Measurements from ENCODE around the gene SYNGR1.

- no peak for TF ChIP-seq CTCF (IDR thresholded peaks at IDR 0.05)
- TF ChIP-seq POLR2A (IDR thresholded peaks at IDR 0.05), result no peak
These were observed 25.9 kb downstream of the SYNGR1 start for GRCh38 chr22:39375646-39376045.

All from thyroid gland (tissue), 4 donors.